Osteoblast (primary cell): ENCODE measurements around the gene SORCS1. TPM values are rescaled to one million over a fixed set of nuclear protein-coding genes. Genes with fewer than 3 reads are reported as not detected.

ENCODE experiments used
- DNase-seq: peaks from one replicate; pipeline ENCODE4 v3.0.0; 2011; ENCODE audit warnings: low spot score, mixed read lengths; ENCODE audit not compliant: insufficient read length; ENCODE audit errors: missing footprints
- H2AFZ ChIP-seq: 2 replicates; pipeline ENCODE4 v1.6.0; 2011; ENCODE audit warnings: mild to moderate bottlenecking, low read length
- H3K27ac ChIP-seq: 2 replicates; pipeline ENCODE4 v1.5.1; 2011; ENCODE audit warnings: mild to moderate bottlenecking, low read depth, low read length, moderate library complexity
- H3K27me3 ChIP-seq: 2 replicates; pipeline ENCODE4 v1.6.0; 2012; ENCODE audit warnings: mild to moderate bottlenecking, control low read depth, inconsistent platforms, low read length, moderate library complexity; ENCODE audit not compliant: insufficient read depth
- H3K36me3 ChIP-seq: 2 replicates; pipeline ENCODE4 v1.5.1; 2011; ENCODE audit warnings: mild to moderate bottlenecking, low read length, control low read depth, moderate library complexity; ENCODE audit not compliant: insufficient read depth
- H3K4me1 ChIP-seq: 2 replicates; pipeline ENCODE4 v1.5.1; 2011; ENCODE audit warnings: mild to moderate bottlenecking, low read length, control low read depth, moderate library complexity; ENCODE audit not compliant: insufficient read depth
- H3K4me2 ChIP-seq: 2 replicates; pipeline ENCODE4 v1.6.0; 2011; ENCODE audit warnings: mild to moderate bottlenecking, low read length; ENCODE audit not compliant: insufficient read depth
- H3K4me3 ChIP-seq: fragments of 200-600 bp; sonication (generic); 3 replicates; pipeline ENCODE4 v1.5.1; 2012; ENCODE audit warnings: mild to moderate bottlenecking, low read length, inconsistent platforms; ENCODE audit not compliant: insufficient read depth
- H3K79me2 ChIP-seq: 2 replicates; pipeline ENCODE4 v1.6.0; 2012; ENCODE audit warnings: mild to moderate bottlenecking, low read length, control low read depth, inconsistent platforms; ENCODE audit not compliant: insufficient read depth
- H3K9me3 ChIP-seq: 2 replicates; pipeline ENCODE4 v1.5.1; 2011; ENCODE audit warnings: low read depth, low read length, control low read depth
- H4K20me1 ChIP-seq: 2 replicates; pipeline ENCODE4 v1.6.0; 2012; ENCODE audit warnings: mild to moderate bottlenecking, low read length, control low read depth; ENCODE audit not compliant: insufficient read depth
- total RNA-seq: library from RNA; depleted of rRNA; stranded (reverse); fragments of >200 nt; gene quantifications from 2 replicates; pipeline ENCODE4 v1.2.3, GENCODE V29; 2012
- TF ChIP-seq, protein P1 (sequence below): IDR thresholded peaks from 2 replicates; pipeline ENCODE4 v1.5.1; 2011; ENCODE audit warnings: mild to moderate bottlenecking, low read depth, low read length, moderate library complexity; ENCODE audit errors: extremely low read depth

Gene SORCS1
- total RNA-seq, 1 donor: not detected

DNA sequence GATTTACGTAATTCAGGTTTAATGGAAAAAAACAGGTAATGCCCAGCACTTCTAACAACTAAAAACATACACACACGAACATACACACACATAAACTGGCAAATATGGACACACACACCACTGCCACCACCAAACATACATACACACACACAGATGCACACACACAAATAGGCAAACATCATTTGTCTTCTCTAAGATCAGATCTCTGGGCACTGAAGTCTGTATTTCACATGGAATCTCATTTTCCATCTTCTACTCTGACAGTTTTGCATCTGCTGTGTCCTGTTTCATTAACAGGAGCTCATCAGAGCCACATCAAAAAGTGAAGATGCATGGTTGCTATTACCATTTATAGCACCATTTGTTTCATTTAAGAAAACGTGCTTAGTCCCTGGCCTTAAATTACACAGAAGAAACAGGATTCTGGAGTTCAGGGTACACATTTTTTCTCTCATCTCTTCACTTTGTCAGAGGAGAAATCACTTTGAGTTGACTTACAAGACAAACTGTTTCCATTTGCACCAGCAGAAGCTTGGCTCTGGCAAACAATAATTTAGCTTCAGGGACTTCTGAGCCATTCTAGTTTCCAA is 165.3 kb downstream of the SORCS1 start:
- H3K4me3 ChIP-seq: no peak overlapping the region
- H3K9me3 ChIP-seq: no peaks in the 10 kb centered on the region
- no peaks in the 10 kb centered on the region for H3K79me2 ChIP-seq
- no peaks in the 10 kb centered on the region for H3K4me1 ChIP-seq
- TF ChIP-seq, protein P1, sequence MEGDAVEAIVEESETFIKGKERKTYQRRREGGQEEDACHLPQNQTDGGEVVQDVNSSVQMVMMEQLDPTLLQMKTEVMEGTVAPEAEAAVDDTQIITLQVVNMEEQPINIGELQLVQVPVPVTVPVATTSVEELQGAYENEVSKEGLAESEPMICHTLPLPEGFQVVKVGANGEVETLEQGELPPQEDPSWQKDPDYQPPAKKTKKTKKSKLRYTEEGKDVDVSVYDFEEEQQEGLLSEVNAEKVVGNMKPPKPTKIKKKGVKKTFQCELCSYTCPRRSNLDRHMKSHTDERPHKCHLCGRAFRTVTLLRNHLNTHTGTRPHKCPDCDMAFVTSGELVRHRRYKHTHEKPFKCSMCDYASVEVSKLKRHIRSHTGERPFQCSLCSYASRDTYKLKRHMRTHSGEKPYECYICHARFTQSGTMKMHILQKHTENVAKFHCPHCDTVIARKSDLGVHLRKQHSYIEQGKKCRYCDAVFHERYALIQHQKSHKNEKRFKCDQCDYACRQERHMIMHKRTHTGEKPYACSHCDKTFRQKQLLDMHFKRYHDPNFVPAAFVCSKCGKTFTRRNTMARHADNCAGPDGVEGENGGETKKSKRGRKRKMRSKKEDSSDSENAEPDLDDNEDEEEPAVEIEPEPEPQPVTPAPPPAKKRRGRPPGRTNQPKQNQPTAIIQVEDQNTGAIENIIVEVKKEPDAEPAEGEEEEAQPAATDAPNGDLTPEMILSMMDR: no peak
- H3K4me2 ChIP-seq: no peak overlapping the region
- no peaks in the 10 kb centered on the region for H3K27me3 ChIP-seq
- H4K20me1 ChIP-seq: no peaks in the 10 kb centered on the region
- H3K36me3 ChIP-seq: no peaks in the 10 kb centered on the region
- DNase-seq: no peak
- H2AFZ ChIP-seq: no peak overlapping the region
- H3K27ac ChIP-seq: no peak overlapping the region

DNA sequence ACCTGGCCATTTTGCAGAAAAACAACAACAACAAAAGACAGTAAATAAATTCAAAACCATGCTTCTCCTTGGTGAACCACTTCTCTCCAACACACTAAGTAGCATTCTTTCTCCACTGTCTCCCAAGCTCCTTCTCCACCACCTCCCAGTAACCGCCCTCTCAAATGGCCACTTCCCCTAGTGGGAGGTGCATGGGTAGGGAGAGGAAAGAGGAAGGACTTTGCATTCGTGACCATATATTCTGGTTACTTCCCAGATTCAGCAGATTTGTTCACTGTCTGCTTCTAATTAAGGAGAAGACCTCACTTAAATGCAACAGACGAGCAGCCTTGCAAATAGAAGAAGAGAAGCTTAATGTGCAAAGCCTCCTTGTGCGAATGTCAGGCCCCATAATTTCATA is 166.8 kb downstream of the SORCS1 start:
- Histone ChIP-seq H3K9me3 (no peaks in the 10 kb centered on the region), H3K36me3 (no peaks in the 10 kb centered on the region), H4K20me1 (no peaks in the 10 kb centered on the region), H3K4me2 (no peak overlapping the region), H3K79me2 (no peaks in the 10 kb centered on the region), H3K4me1 (no peaks in the 10 kb centered on the region), H3K27ac (no peak overlapping the region), H3K27me3 (no peaks in the 10 kb centered on the region), H3K4me3 (no peak overlapping the region), H2AFZ (no peak overlapping the region)
- TF ChIP-seq, protein P1: no peak
- no peak for DNase-seq

DNA sequence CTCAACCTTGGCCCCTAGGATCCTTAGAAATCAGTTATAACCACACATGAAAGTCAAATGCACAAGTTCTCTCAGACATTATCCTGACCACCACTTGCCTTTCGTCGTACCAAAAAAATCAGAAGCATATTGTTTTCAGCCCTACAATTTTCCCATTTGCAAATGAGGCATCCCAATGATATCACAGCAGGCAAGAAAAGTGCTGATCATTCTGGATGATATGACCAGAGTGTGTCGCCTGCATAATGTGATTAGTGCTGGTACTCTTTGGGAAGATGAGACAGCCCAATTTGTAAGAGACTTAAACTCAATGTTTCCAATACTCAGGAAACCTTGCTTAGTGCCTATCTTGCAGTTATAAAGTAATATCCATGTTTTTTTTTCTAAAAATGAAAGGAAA is 168.0 kb downstream of the SORCS1 start:
- Histone ChIP-seq H2AFZ (no peak overlapping the region), H3K9me3 (no peaks in the 10 kb centered on the region), H4K20me1 (no peaks in the 10 kb centered on the region), H3K79me2 (no peaks in the 10 kb centered on the region), H3K4me2 (no peak overlapping the region), H3K4me1 (no peaks in the 10 kb centered on the region), H3K4me3 (no peak overlapping the region), H3K36me3 (no peaks in the 10 kb centered on the region), H3K27me3 (no peaks in the 10 kb centered on the region), H3K27ac (no peak overlapping the region)
- DNase-seq: no peak
- TF ChIP-seq, protein P1: no peak

DNA sequence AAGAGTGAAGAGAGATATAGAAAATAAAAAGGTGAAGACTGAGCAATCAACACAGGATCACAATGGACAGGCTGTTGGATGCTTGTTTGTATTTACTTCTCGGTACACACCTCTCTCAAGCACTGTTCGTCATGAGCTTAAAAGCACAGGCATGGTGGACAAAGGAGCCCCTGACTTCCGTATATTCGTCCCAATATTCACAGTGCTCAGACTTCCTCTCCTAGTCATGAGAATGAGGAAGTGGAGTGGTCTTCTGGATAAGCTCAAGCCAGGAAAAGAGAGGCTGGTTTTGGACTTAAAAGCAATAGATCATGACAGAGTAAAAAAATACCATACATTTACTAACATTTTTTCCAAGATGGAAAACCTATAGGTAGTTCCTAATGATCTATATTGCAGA is 172.5 kb downstream of the SORCS1 start:
- peak; percentile 15 for DNase-seq
- no peak overlapping the region for H3K27ac ChIP-seq
- TF ChIP-seq, protein P1: no peak
- H3K4me2 ChIP-seq: no peak overlapping the region
- H3K27me3 ChIP-seq: no peaks in the 10 kb centered on the region
- no peaks in the 10 kb centered on the region for H3K36me3 ChIP-seq
- H4K20me1 ChIP-seq: no peaks in the 10 kb centered on the region
- no peak overlapping the region for H3K4me3 ChIP-seq
- no peaks in the 10 kb centered on the region for H3K9me3 ChIP-seq
- no peaks in the 10 kb centered on the region for H3K4me1 ChIP-seq
- no peaks in the 10 kb centered on the region for H3K79me2 ChIP-seq
- no peak overlapping the region for H2AFZ ChIP-seq
